WTC11 (cell line): Measurements from ENCODE around the gene PTPN9. TPM values are rescaled to one million over a fixed set of nuclear protein-coding genes. Genes with fewer than 3 reads are reported as not detected.

ENCODE experiments used
- ATAC-seq: fragments of 200-7000 bp; cut with Tn5 transposase; 2 replicates; pipeline ENCODE4 v1.10.0; 2021; ENCODE audit warnings: mild to moderate bottlenecking, moderate library complexity
- CTCF ChIA-PET: fragments of 300-600 bp; sonication (Branson Sonifier 250); formaldehyde crosslinking; loops from one replicate; lab custom pipeline; 2021; ENCODE audit warnings: antibody characterized with exemption; lab: Charles Lee
- POLR2A ChIA-PET: fragments of 350-600 bp; sonication (Branson Sonifier 250); formaldehyde crosslinking; loops from one replicate; lab custom pipeline; 2021; ENCODE audit warnings: antibody characterized with exemption; lab: Charles Lee
- DNase-seq: peaks from one replicate; pipeline ENCODE4 v3.0.0; 2021; ENCODE audit warnings: low spot score
- H3K27ac Mint-ChIP-seq: 2 replicates; pipeline ENCODE4 v1.8.0; 2021; ENCODE audit warnings: mixed read lengths
- H3K27me3 Mint-ChIP-seq: 2 replicates; pipeline ENCODE4 v1.8.0; 2021; ENCODE audit warnings: low read depth, mild to moderate bottlenecking, moderate library complexity, mixed read lengths
- H3K36me3 Mint-ChIP-seq: 2 replicates; pipeline ENCODE4 v1.8.0; 2021; ENCODE audit warnings: mixed read lengths
- H3K4me1 Mint-ChIP-seq: 2 replicates; pipeline ENCODE4 v1.8.0; 2022; ENCODE audit warnings: mixed read lengths
- H3K4me3 Mint-ChIP-seq: 2 replicates; pipeline ENCODE4 v1.8.0; 2021; ENCODE audit warnings: mild to moderate bottlenecking, moderate library complexity, mixed read lengths
- H3K9me3 Mint-ChIP-seq: 2 replicates; pipeline ENCODE4 v1.8.0; 2021; ENCODE audit warnings: mixed read lengths
- ELF4 ChIP-seq: sonication (generic); formaldehyde crosslinking; IDR thresholded peaks from 2 replicates; pipeline ENCODE4 v1.8.1; 2022; ENCODE audit warnings: low read depth, mild to moderate bottlenecking, moderate library complexity, missing genetic modification reagents
- ETV6 ChIP-seq: sonication (generic); formaldehyde crosslinking; IDR thresholded peaks from 2 replicates; pipeline ENCODE4 v1.8.1; 2022; ENCODE audit warnings: mild to moderate bottlenecking, missing genetic modification reagents
- FOXJ3 ChIP-seq: sonication (generic); formaldehyde crosslinking; IDR thresholded peaks from 2 replicates; pipeline ENCODE4 v1.9.0; 2021; ENCODE audit warnings: missing genetic modification reagents, mild to moderate bottlenecking, borderline replicate concordance
- NFATC4 ChIP-seq: fragments of 250-450 bp; sonication (Bioruptor Pico); IDR thresholded peaks from 2 replicates; pipeline ENCODE4 v1.9.0; 2021; ENCODE audit warnings: mild to moderate bottlenecking
- SMAD4 ChIP-seq: sonication (generic); formaldehyde crosslinking; IDR thresholded peaks from 2 replicates; pipeline ENCODE4 v1.8.0; 2022; ENCODE audit warnings: mild to moderate bottlenecking, missing genetic modification reagents
- SP1 ChIP-seq: sonication (generic); formaldehyde crosslinking; conservative IDR thresholded peaks from 2 replicates; pipeline ENCODE4 v1.8.1; 2022; ENCODE audit warnings: missing genetic modification reagents
- ZNF396 ChIP-seq: fragments of 250-450 bp; sonication (Bioruptor Pico); IDR thresholded peaks from 2 replicates; pipeline ENCODE4 v1.8.0; 2021; ENCODE audit warnings: mild to moderate bottlenecking, moderate library complexity, borderline replicate concordance
- ZNF416 ChIP-seq: fragments of 250-450 bp; sonication (Bioruptor Pico); IDR thresholded peaks from 2 replicates; pipeline ENCODE4 v1.9.0; 2021; ENCODE audit warnings: mild to moderate bottlenecking, inconsistent platforms
- ZNF671 ChIP-seq: fragments of 250-450 bp; sonication (Bioruptor Pico); IDR thresholded peaks from 2 replicates; pipeline ENCODE4 v1.8.0; 2021; ENCODE audit warnings: mild to moderate bottlenecking
- total RNA-seq: library from RNA; stranded (reverse); gene quantifications from 3 replicates; pipeline ENCODE4 v1.2.3, GENCODE V29; 2021
- TF ChIP-seq, protein P1 (sequence below): fragments of 250-450 bp; sonication (Bioruptor Pico); conservative IDR thresholded peaks from 2 replicates; pipeline ENCODE4 v1.9.0; 2021; ENCODE audit warnings: mild to moderate bottlenecking
- TF ChIP-seq, protein P2 (sequence below): sonication (generic); formaldehyde crosslinking; IDR thresholded peaks from 2 replicates; pipeline ENCODE4 v1.8.0; 2023; ENCODE audit warnings: missing genetic modification reagents, mild to moderate bottlenecking, borderline replicate concordance
- TF ChIP-seq, protein P3 (sequence below): fragments of 250-450 bp; sonication (Bioruptor Pico); IDR thresholded peaks from 2 replicates; pipeline ENCODE4 v1.8.0; 2021; ENCODE audit warnings: mild to moderate bottlenecking
- TF ChIP-seq, protein P4 (sequence below): fragments of 200-600 bp; IDR thresholded peaks from 2 replicates; pipeline ENCODE4 v1.8.0; 2022; ENCODE audit warnings: antibody characterized with exemption
- TF ChIP-seq, protein P5 (sequence below): fragments of 250-450 bp; sonication (Bioruptor Pico); IDR thresholded peaks from 2 replicates; pipeline ENCODE4 v1.9.0; 2021; ENCODE audit warnings: mild to moderate bottlenecking
- TF ChIP-seq, protein P6 (sequence below): sonication (generic); formaldehyde crosslinking; IDR thresholded peaks from 2 replicates; pipeline ENCODE4 v1.8.1; 2023; ENCODE audit warnings: mild to moderate bottlenecking, missing genetic modification reagents, moderate library complexity
- TF ChIP-seq, protein P7 (sequence below): sonication (generic); formaldehyde crosslinking; IDR thresholded peaks from 2 replicates; pipeline ENCODE4 v1.8.1; 2023; ENCODE audit warnings: mild to moderate bottlenecking, missing genetic modification reagents
- TF ChIP-seq, protein P8 (sequence below): sonication (generic); formaldehyde crosslinking; IDR thresholded peaks from 2 replicates; pipeline ENCODE4 v1.8.1; 2022; ENCODE audit warnings: mild to moderate bottlenecking, missing genetic modification reagents, moderate library complexity, borderline replicate concordance

Gene PTPN9
- total RNA-seq, 1 experiment from 2014 or later: 45.5 TPM

DNA sequence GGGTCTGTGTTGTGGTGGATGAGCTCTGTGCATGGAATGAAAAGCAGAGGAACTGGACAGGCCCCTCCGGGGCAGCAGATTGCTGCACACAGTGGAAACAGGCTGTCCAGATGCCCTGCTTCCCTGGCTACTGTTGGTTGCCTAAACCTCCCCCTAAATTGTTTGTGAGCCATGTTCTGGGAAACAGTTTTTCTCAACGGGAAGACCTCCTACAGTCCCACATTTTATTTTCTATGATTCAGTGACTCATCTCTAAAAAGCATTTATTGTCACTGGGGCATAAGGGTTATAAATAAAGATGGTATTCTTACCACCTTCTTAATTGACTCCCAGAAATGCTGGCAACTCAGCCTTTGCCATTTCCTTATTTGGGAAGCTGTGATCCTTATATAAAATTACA, 20.3 kb upstream of the PTPN9 start (continued):
- TF ChIP-seq, protein P1, sequence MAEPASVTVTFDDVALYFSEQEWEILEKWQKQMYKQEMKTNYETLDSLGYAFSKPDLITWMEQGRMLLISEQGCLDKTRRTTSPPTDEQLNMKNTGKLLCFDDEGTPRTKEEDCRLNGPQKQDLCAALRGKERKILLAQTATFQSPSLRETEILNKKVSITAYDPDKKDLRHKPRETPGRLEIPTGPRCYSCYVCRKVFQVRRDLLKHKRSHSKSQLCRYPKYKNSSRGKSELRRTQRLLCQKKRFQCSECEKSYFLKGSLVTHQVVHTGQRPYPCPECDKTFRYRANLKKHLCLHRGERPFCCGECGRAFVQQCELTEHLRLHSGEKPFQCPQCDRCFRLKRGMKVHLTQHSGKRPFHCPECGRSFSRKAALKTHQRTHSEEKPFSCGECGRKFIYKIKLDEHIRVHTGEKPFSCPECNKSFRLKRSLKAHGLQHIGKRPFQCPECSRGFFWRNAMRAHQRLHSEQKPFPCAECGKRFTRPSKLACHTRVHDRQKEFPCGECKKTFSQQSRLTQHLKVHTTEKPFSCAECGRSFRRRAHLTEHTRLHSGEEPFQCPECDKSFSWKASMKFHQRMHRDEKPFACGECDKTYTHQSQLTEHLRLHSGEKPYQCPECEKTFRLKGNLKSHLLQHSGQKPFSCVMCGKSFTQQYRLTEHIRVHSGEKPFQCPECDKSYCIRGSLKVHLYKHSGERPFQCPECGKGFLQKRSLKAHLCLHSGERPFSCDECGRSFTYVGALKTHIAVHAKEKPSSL (CRISPR knock-in tag): no peak
- TF ChIP-seq, protein P2, sequence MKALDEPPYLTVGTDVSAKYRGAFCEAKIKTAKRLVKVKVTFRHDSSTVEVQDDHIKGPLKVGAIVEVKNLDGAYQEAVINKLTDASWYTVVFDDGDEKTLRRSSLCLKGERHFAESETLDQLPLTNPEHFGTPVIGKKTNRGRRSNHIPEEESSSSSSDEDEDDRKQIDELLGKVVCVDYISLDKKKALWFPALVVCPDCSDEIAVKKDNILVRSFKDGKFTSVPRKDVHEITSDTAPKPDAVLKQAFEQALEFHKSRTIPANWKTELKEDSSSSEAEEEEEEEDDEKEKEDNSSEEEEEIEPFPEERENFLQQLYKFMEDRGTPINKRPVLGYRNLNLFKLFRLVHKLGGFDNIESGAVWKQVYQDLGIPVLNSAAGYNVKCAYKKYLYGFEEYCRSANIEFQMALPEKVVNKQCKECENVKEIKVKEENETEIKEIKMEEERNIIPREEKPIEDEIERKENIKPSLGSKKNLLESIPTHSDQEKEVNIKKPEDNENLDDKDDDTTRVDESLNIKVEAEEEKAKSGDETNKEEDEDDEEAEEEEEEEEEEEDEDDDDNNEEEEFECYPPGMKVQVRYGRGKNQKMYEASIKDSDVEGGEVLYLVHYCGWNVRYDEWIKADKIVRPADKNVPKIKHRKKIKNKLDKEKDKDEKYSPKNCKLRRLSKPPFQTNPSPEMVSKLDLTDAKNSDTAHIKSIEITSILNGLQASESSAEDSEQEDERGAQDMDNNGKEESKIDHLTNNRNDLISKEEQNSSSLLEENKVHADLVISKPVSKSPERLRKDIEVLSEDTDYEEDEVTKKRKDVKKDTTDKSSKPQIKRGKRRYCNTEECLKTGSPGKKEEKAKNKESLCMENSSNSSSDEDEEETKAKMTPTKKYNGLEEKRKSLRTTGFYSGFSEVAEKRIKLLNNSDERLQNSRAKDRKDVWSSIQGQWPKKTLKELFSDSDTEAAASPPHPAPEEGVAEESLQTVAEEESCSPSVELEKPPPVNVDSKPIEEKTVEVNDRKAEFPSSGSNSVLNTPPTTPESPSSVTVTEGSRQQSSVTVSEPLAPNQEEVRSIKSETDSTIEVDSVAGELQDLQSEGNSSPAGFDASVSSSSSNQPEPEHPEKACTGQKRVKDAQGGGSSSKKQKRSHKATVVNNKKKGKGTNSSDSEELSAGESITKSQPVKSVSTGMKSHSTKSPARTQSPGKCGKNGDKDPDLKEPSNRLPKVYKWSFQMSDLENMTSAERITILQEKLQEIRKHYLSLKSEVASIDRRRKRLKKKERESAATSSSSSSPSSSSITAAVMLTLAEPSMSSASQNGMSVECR (CRISPR knock-in tag): no peak
- TF ChIP-seq ZNF416 (CRISPR knock-in tag) (no peak), SP1 (CRISPR knock-in tag) (no peak)
- TF ChIP-seq, protein P3, sequence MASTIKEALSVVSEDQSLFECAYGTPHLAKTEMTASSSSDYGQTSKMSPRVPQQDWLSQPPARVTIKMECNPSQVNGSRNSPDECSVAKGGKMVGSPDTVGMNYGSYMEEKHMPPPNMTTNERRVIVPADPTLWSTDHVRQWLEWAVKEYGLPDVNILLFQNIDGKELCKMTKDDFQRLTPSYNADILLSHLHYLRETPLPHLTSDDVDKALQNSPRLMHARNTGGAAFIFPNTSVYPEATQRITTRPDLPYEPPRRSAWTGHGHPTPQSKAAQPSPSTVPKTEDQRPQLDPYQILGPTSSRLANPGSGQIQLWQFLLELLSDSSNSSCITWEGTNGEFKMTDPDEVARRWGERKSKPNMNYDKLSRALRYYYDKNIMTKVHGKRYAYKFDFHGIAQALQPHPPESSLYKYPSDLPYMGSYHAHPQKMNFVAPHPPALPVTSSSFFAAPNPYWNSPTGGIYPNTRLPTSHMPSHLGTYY: no peak

DNA sequence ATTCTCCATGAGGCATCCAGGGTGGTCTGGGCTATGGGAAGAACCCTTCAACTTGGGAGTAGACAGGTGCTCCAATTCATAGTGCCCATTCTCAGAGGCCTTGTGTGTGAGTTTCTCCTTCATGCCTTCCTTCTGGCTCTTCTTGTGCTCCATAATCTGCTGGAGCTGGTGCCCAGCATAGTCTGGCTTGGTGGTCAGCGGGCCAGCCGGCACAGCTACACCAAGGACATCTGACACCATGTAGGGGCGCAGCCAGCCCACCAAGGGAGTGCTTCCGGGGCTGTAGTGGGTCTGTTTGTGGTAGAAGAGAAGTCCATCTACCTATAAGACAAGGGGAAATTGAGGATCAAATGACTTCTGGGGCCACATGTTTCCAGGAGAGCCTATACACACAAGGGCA, 19.2 kb upstream of the PTPN9 start:
- DNase-seq: no peak
- ChIA-PET CTCF (interaction anchor here (1.1 to 2.0 kb wide), 8 partner anchors 19 to 230 kb away, joined by 3 to 7 read pairs (median 4); partner anchors contain the start of genes MAN2C1, PTPN9, SIN3A and SNX33), POLR2A (no interaction called here)
- H3K4me1 Mint-ChIP-seq: no peaks in the 10 kb centered on the region
- H3K9me3 Mint-ChIP-seq: no peaks in the 10 kb centered on the region
- ATAC-seq: no peak
- H3K36me3 Mint-ChIP-seq: peaks cover 25% of the 10 kb centered on the region
- no peak overlapping the region for H3K27ac Mint-ChIP-seq
- no peaks in the 10 kb centered on the region for H3K27me3 Mint-ChIP-seq
- H3K4me3 Mint-ChIP-seq: no peak overlapping the region
- TF ChIP-seq NFATC4 (CRISPR knock-in tag) (no peak), ZNF396 (no peak), ZNF671 (CRISPR knock-in tag) (no peak), ETV6 (CRISPR knock-in tag) (no peak), FOXJ3 (CRISPR knock-in tag) (no peak), SMAD4 (CRISPR knock-in tag) (no peak), ELF4 (CRISPR knock-in tag) (no peak)
- TF ChIP-seq, protein P4, sequence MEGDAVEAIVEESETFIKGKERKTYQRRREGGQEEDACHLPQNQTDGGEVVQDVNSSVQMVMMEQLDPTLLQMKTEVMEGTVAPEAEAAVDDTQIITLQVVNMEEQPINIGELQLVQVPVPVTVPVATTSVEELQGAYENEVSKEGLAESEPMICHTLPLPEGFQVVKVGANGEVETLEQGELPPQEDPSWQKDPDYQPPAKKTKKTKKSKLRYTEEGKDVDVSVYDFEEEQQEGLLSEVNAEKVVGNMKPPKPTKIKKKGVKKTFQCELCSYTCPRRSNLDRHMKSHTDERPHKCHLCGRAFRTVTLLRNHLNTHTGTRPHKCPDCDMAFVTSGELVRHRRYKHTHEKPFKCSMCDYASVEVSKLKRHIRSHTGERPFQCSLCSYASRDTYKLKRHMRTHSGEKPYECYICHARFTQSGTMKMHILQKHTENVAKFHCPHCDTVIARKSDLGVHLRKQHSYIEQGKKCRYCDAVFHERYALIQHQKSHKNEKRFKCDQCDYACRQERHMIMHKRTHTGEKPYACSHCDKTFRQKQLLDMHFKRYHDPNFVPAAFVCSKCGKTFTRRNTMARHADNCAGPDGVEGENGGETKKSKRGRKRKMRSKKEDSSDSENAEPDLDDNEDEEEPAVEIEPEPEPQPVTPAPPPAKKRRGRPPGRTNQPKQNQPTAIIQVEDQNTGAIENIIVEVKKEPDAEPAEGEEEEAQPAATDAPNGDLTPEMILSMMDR: no peak
- TF ChIP-seq, protein P5, sequence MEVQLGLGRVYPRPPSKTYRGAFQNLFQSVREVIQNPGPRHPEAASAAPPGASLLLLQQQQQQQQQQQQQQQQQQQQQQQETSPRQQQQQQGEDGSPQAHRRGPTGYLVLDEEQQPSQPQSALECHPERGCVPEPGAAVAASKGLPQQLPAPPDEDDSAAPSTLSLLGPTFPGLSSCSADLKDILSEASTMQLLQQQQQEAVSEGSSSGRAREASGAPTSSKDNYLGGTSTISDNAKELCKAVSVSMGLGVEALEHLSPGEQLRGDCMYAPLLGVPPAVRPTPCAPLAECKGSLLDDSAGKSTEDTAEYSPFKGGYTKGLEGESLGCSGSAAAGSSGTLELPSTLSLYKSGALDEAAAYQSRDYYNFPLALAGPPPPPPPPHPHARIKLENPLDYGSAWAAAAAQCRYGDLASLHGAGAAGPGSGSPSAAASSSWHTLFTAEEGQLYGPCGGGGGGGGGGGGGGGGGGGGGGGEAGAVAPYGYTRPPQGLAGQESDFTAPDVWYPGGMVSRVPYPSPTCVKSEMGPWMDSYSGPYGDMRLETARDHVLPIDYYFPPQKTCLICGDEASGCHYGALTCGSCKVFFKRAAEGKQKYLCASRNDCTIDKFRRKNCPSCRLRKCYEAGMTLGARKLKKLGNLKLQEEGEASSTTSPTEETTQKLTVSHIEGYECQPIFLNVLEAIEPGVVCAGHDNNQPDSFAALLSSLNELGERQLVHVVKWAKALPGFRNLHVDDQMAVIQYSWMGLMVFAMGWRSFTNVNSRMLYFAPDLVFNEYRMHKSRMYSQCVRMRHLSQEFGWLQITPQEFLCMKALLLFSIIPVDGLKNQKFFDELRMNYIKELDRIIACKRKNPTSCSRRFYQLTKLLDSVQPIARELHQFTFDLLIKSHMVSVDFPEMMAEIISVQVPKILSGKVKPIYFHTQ (CRISPR knock-in tag): no peak
- TF ChIP-seq, protein P6, sequence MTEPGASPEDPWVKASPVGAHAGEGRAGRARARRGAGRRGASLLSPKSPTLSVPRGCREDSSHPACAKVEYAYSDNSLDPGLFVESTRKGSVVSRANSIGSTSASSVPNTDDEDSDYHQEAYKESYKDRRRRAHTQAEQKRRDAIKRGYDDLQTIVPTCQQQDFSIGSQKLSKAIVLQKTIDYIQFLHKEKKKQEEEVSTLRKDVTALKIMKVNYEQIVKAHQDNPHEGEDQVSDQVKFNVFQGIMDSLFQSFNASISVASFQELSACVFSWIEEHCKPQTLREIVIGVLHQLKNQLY: no peak
- TF ChIP-seq, protein P7, sequence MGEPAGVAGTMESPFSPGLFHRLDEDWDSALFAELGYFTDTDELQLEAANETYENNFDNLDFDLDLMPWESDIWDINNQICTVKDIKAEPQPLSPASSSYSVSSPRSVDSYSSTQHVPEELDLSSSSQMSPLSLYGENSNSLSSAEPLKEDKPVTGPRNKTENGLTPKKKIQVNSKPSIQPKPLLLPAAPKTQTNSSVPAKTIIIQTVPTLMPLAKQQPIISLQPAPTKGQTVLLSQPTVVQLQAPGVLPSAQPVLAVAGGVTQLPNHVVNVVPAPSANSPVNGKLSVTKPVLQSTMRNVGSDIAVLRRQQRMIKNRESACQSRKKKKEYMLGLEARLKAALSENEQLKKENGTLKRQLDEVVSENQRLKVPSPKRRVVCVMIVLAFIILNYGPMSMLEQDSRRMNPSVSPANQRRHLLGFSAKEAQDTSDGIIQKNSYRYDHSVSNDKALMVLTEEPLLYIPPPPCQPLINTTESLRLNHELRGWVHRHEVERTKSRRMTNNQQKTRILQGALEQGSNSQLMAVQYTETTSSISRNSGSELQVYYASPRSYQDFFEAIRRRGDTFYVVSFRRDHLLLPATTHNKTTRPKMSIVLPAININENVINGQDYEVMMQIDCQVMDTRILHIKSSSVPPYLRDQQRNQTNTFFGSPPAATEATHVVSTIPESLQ (CRISPR knock-in tag): no peak
- TF ChIP-seq, protein P8, sequence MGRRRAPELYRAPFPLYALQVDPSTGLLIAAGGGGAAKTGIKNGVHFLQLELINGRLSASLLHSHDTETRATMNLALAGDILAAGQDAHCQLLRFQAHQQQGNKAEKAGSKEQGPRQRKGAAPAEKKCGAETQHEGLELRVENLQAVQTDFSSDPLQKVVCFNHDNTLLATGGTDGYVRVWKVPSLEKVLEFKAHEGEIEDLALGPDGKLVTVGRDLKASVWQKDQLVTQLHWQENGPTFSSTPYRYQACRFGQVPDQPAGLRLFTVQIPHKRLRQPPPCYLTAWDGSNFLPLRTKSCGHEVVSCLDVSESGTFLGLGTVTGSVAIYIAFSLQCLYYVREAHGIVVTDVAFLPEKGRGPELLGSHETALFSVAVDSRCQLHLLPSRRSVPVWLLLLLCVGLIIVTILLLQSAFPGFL (CRISPR knock-in tag): no peak
- TF ChIP-seq, protein P3: no peak
